Measurements from ENCODE around the gene C4orf33.
"Not testable (repeated sequence)": the region's sequence is repeated elsewhere in the genome, so short reads cannot be mapped to it uniquely, and the experiment has no call there.

Gene C4orf33, protein sequence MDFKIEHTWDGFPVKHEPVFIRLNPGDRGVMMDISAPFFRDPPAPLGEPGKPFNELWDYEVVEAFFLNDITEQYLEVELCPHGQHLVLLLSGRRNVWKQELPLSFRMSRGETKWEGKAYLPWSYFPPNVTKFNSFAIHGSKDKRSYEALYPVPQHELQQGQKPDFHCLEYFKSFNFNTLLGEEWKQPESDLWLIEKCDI

DNA sequence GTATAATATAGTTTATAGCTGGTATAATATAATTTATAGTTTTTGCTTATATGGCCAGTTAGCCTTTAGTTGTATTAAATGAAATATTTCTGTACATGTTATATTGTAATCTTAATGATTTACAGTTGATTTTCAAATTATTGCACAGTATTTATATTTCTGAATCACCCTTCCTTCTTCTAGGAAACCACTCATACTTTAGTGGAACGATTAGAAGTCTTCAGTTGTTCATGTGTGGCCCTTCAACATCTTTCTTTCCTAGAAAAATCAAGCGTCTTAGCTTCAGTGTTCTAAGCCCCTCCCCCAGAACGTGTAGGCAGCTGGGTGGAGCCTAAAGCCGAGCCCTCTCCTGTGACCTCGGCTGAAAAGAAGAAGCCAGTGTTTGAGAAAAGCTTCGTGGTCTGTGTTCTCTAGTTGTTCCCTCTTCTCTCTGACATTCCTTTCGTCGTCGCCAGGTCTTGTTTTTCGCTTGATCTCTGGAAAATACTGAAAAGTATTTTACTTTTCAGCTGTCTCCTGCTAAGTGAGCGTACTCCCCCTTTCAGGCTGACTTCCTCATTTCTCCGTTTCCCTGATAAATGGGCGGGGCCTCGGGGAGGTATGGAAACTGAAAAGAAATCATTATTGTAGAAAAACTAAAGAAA is at the start of gene C4orf33:
C4orf33 (plus strand) TSS at position 342 of the 644 bp plus-strand sequence. CDS start 6,459 bp downstream, outside the sequence.
- DNase-seq: peak; percentile 9 to 59 (median 55)

- DNase-seq: no peak
Measured at GRCh38 chr4:129059028-129059427, 36.9 kb upstream of the C4orf33 start.

DNA sequence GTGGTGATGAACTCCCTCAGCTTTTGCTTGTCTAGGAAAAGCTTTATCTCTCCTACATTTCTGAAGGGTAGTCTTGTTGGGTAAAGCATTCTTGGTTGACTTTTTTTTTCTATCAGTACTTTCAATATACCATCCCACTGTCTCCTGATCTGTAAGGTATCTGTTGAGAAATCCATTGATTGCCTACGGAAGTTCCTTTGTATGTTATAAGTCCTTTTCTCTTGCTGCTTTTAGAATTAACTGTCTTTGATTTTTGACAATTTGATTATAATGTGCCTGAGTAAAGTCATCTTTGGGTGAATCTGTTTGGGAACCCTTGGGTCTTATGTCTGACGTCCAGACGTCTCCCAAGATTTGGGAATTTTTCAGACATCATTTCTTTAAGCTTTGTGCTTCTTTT is 33.4 kb upstream of the C4orf33 start:
- DNase-seq: no peak

DNA sequence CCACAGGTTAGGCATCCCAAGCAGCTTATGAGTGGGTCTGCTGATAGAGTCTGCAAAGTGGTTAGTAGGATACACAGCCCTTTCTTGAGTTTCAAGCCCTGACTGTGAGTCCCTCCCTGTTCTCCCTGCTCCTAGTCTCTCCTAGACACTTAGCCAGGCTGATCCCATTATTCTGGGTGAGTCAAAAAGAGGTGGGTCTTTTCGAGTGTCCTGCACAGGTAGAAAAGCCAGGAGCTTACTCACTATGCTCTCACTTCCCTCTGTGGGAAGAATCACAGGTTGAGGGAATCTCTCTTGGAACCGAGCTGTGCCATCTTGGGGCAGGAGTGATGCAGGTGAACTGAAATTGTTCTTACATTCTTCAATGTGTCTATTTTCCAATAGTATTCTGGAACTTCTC is 32.3 kb upstream of the C4orf33 start:
- DNase-seq: no peak

DNA sequence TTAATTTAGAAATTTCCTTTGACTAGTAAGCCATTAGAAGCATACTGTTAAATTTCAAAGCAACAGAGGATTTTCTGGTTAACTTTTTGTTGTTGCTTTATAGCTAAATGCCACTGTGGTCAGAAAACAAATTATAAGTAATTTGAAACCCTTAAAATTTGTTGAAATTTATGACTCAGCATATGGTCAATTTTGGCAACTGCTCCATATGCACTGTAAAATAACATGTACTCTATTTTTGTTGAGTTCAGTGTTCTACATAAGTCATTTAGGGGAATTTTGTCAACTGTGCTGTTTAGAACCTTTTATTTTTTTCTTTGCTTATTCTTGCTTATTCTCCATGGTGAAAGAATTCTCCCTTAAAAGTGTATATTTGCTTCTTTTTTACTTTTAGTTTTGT is 31.2 kb upstream of the C4orf33 start:
- no peak for DNase-seq

DNA sequence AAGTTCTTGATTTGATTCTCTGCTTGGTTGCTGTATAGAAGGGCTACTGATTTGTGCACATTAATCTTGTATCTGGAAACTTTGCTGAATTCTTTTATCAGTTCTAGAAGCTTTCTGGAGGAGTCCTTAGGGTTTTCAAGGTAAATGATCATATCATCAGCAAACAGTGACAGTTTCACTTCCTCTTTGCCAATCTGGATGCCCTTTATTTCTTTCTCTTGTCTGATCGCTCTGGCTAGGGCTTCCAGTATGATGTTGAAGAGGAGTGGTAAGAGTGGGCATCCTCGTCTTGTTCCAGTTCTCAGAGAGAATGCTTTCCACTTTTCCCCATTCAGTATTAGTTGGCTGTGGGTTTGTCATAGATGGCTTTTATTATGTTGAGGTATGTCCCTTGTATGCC is 26.4 kb upstream of the C4orf33 start:
- DNase-seq: not testable (repeated sequence)

- DNase-seq: no peak
Measured at GRCh38 chr4:129077326-129077725, 18.6 kb upstream of the C4orf33 start.

GRCh38 chr4:129080129-129080528 is 15.8 kb upstream of the C4orf33 start:
- no peak for DNase-seq

- DNase-seq: no peak
Measured at GRCh38 chr4:129082302-129082701, 13.7 kb upstream of the C4orf33 start.

GRCh38 chr4:129085472-129085871 is 10.5 kb upstream of the C4orf33 start:
- no peak for DNase-seq

DNA sequence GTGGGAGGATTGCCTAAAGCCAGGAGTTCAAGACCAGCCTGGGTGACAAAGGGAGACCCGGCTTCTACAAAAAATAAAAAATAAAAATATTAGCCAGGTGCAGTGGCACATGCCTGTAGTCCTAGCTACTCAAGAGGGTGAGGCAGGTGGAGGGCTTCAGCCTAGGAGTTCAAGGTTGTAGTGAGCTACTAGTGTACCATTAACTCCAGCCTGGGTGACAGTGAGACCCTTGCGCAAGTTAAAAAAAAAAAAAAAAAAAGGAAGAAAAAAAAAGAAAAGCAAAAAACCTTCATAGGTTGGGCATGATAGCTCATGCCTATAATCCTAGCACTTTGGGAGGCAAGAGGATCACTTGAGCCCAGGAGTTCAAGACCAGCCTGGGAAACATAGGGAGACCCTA is 8.4 kb upstream of the C4orf33 start:
- no peak for DNase-seq

DNA sequence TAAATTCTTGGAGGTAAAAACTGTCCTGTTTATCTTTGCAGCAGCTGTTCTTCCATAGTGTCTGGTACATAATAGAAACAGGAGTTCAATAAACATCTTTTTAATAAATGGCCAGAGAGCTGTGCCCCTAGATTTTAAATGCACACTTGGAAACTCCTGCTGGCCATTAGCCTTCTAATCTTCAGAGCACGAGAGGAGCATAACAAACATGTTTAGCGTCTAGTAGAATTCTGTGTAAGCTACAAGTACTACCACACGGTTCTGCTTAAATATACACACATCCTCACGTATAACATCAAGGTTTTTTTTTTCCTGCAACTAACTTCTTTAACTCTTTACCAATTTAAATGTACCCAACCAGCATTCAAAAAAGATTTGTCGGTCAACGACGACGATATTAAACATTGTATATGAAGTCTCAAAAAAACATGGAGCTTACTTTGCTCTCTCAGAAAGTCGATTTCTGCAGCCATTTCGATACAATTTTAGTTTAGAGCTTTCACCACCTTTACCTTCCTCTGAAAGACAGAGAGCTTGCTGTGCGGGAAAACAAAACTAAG is 3.2 kb upstream of the C4orf33 start:
- no peak for DNase-seq

DNA sequence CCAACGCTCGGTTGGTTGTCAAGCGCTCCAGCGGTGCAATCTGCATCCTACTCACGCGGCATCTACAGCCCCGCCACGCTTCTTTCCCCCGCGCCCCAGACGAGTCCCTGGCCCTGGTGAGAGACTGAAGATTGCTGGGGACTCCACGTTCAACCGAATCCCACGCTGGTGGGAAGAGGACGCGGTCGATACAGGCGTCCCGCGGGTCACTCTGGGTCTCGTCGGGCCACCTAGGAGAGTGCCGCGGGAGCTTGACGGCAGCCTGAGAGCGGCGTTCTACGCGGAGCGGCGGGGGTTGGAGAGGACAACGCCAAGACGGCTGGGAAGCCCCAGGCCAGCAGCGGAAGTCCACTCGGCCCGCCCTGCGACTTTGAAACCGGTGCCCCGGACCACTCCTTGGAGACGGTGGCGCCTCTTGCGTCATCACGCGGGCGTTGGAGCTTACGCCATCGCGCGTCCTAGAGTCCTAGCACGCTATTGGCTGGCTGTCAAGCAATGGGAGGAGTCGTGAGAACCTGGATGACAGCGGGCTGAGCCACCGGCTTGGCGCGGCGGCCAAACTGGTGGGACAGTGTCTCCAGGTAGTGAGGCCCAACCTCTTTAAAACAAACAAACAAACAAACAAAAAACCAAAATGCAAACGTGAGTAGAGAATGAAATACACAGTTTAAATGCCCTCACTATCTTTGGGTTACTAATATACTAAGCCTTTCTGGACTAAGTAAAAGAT is 2.6 kb upstream of the C4orf33 start, which contains the start of gene SCLT1:
SCLT1 (minus strand) TSS at position 349 of the 730 bp plus-strand sequence. CDS start 436 bp downstream, outside the sequence.
- DNase-seq: peak; percentile 84 to 90 (median 89)

- DNase-seq: no peak
Measured at GRCh38 chr4:129094347-129094746, 1.6 kb upstream of the C4orf33 start.

DNA sequence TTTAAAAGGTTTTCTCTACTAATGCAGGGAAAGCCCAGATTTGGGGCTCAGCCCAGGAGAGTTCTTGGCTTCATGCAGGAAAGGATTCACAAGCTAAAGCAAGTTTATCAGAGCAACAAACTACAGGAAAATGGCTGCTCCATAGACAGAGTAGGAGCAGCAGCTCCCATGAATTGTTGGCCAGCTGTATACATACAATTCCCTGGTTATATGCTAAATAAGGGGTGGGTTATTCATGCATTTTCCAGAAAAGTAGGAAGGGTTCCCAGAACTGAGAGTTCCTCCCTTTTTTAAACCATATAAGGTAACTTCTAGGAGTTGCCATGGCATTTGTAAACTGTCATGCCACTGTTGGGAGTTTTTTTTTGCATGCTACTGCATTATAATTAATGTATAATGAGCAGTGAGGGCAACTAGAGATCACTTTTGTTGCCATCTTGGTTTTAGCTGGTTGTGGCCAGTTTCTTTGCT is 2.6 kb downstream of the C4orf33 start:
- DNase-seq: no peak

GRCh38 chr4:129109965-129110824 is 14.2 kb downstream of the C4orf33 start:
- no peak for DNase-seq

- no peak for DNase-seq
Measured at GRCh38 chr4:129110931-129111330, 15.0 kb downstream of the C4orf33 start.

- DNase-seq: no peak
Measured at GRCh38 chr4:129111919-129112318, 16.0 kb downstream of the C4orf33 start.

GRCh38 chr4:129113434-129113833 is 17.5 kb downstream of the C4orf33 start:
- no peak for DNase-seq

DNA sequence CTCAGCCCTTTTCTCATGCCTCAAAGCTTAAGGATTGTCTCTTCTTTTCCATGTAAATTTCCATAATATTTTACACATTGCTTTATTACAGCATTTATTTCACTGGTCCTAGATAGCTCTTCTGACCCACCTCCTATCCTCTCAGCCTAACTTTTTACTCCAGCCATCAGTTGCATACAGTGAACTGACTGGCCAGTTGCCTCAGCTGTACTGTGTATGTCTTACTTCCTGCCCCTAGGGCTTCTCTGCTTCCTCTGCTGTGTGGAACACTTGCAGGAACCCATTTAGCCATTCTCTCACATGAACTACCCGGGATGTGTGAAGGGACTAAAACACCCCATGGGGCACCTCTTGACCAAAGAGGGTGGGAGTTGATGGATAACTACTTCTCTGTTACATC is 18.0 kb downstream of the C4orf33 start:
- DNase-seq: no peak

- no peak for DNase-seq
Measured at GRCh38 chr4:129117705-129118104, 21.8 kb downstream of the C4orf33 start.

DNA sequence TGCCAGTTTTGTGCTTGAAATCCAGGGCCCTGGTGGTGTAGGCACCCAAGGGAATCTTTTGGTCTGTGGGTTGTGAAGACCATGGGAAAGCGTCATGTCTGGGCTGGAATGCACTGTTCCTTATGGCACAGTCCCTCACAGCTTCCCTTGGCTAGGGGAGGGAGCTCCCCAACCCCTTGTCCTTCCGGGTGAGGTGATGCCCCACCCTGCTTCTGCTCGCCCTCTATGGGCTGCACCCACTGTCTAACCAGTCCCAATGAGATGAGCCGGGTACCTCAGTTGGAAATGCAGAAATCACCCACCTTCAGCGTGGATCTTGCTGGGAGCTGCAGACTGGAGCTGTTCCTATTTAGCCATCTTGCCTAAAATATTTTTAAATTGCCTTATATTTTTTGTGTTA is 30.7 kb downstream of the C4orf33 start:
- not testable (repeated sequence) for DNase-seq

- DNase-seq: no peak
Measured at GRCh38 chr4:129129143-129129542, 33.2 kb downstream of the C4orf33 start.
